Mesodermal cell (in vitro differentiated cells): ENCODE measurements around the gene MTM1.

Source experiments
- H3K27ac ChIP-seq: 2 replicates; pipeline ENCODE4 v1.7.0; 2013; ENCODE audit warnings: mild to moderate bottlenecking, low read depth, low read length, moderate library complexity; ENCODE audit not compliant: severe bottlenecking
- H3K36me3 ChIP-seq: 2 replicates; pipeline ENCODE4 v1.7.1; 2013; ENCODE audit warnings: mild to moderate bottlenecking, low read length, moderate library complexity; ENCODE audit not compliant: control insufficient read depth, insufficient read depth
- H3K4me1 ChIP-seq: one replicate; pipeline ENCODE4 v1.7.1; 2013; ENCODE audit warnings: mild to moderate bottlenecking, low read length; ENCODE audit not compliant: insufficient read depth, control insufficient read depth, poor library complexity, severe bottlenecking
- H3K4me3 ChIP-seq: 2 replicates; pipeline ENCODE4 v1.7.0; 2013; ENCODE audit warnings: low read length, control low read depth, mild to moderate bottlenecking; ENCODE audit not compliant: insufficient read depth, poor library complexity, severe bottlenecking; ENCODE audit errors: extremely low read depth
- H3K9me3 ChIP-seq: 2 replicates; pipeline ENCODE4 v1.7.1; 2013; ENCODE audit warnings: mild to moderate bottlenecking, low read length, moderate library complexity; ENCODE audit not compliant: control insufficient read depth
- WGBS, 2 experiments: methylation state at CpG; one replicate each; pipeline ENCODE4 v1.1.5; 2013; ENCODE audit warnings: missing lambda C conversion rate in 2 of 2; ENCODE audit not compliant: insufficient coverage in 2 of 2; 5-methylcytosine and 5-hydroxymethylcytosine counted together

The MTM1 gene

GRCh38 chrX:150551963-150552362 lies 16.5 kb upstream of the MTM1 start:
- Histone ChIP-seq H3K9me3 (no peaks in the 10 kb centered on the region), H3K36me3 (no peaks in the 10 kb centered on the region), H3K4me1 (no peaks in the 10 kb centered on the region), H3K27ac (no peak overlapping the region), H3K4me3 (no peak overlapping the region)
- WGBS, 2 experiments: 100% methylated on average over 3 of the region's 3 CpGs; no CpG with 5 or more reads in 1 of the 2 experiments

GRCh38 chrX:150558424-150558823 lies 10.0 kb upstream of the MTM1 start:
- H3K27ac ChIP-seq: no peak overlapping the region
- WGBS, 2 experiments: 42% methylated on average over 2 of the region's 7 CpGs; no CpG with 5 or more reads in 1 of the 2 experiments

GRCh38 chrX:150564838-150565237 lies 3.6 kb upstream of the MTM1 start:
- 33% methylated on average over 1 of the region's 3 CpGs; no CpG with 5 or more reads in 1 of the 2 experiments for WGBS, 2 experiments
- H3K4me1 ChIP-seq: peaks cover 3% of the 10 kb centered on the region
- no peaks in the 10 kb centered on the region for H3K9me3 ChIP-seq
- H3K36me3 ChIP-seq: no peaks in the 10 kb centered on the region
- no peak overlapping the region for H3K4me3 ChIP-seq
- H3K27ac ChIP-seq: no peak overlapping the region

More at GRCh38 chrX:150558424-150558823, 10.0 kb upstream of the MTM1 start:
- H3K9me3 ChIP-seq: no peaks in the 10 kb centered on the region
- no peaks in the 10 kb centered on the region for H3K36me3 ChIP-seq
- no peak overlapping the region for H3K4me3 ChIP-seq
- no peaks in the 10 kb centered on the region for H3K4me1 ChIP-seq

DNA sequence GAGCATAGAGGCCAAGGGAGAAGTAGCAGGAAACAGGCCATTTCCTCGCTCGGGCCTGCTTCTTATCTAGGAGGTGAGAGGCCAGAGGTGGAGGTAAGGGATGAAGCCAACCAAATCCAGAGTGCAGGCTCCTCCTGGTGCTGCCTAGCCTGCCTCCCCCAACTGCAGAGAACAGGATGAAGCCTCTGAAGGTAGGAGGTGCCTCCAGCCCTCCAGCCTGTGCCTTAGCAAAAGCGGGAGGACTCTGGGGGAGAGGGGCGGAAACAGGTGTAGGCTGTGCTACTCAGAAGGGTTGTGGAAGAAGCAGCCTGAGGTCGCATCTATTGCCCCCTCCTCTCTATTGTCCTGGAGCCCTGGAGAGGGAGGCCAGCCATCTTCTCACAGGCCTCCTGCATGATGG lies 2.9 kb upstream of the MTM1 start:
- no peaks in the 10 kb centered on the region for H3K9me3 ChIP-seq
- no peak overlapping the region for H3K4me3 ChIP-seq
- H3K27ac ChIP-seq: no peak overlapping the region
- H3K36me3 ChIP-seq: no peaks in the 10 kb centered on the region
- WGBS, 2 experiments: 50% methylated on average over 2 of the region's 5 CpGs; no CpG with 5 or more reads in 1 of the 2 experiments
- peaks cover 7% of the 10 kb centered on the region for H3K4me1 ChIP-seq

DNA sequence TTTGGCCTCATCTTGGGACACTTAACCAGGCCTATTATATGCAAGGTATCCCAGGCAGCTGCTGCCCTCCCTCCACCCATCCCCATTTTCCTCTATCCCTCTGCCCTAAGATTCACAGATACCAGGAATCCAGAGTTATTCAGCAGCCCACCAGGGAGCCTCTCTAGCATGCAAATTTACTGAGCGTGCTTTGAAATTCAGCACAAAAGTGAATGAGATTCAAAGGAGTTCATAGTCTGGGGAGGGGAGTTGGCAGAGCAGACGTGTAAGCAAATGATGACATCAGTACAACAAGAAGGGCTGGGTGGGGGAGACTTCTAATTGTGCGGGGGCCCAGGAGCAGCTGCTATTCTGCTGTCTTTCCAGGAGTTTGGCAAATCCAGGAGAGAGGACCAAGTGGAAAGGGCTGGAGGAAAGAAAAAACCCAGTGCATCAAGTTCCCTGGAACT lies 1.7 kb upstream of the MTM1 start:
- 0 to 31% methylated on average over 1 to 2 of the region's 3 CpGs for WGBS, 2 experiments
- H3K4me1 ChIP-seq: peaks cover 7% of the 10 kb centered on the region

GRCh38 chrX:150567645-150568319 lies 639 bp upstream of the MTM1 start:
- H3K4me3 ChIP-seq: no peak overlapping the region
- 85 to 96% methylated on average over 4 to 8 of the region's 23 CpGs for WGBS, 2 experiments
- no peak overlapping the region for H3K27ac ChIP-seq

More for the DNA sequence above, 1.7 kb upstream of the MTM1 start:
- H3K36me3 ChIP-seq: no peaks in the 10 kb centered on the region
- no peak overlapping the region for H3K4me3 ChIP-seq
- no peak overlapping the region for H3K27ac ChIP-seq
- no peaks in the 10 kb centered on the region for H3K9me3 ChIP-seq

GRCh38 chrX:150569155-150569477 lies 695 bp downstream of the MTM1 start:
- Histone ChIP-seq H3K27ac (peak overlapping the region; percentile 10), H3K4me3 (peak overlapping the region; percentile 58), H3K9me3 (no peaks in the 10 kb centered on the region), H3K4me1 (peaks cover 7% of the 10 kb centered on the region), H3K36me3 (no peaks in the 10 kb centered on the region)
- 3 to 8% methylated on average over 4 to 8 of the region's 17 CpGs for WGBS, 2 experiments

More at GRCh38 chrX:150567645-150568319, 639 bp upstream of the MTM1 start:
- Histone ChIP-seq H3K9me3 (no peaks in the 10 kb centered on the region), H3K36me3 (no peaks in the 10 kb centered on the region), H3K4me1 (peaks cover 7% of the 10 kb centered on the region)

GRCh38 chrX:150570512-150570911 lies 2.1 kb downstream of the MTM1 start:
- H3K27ac ChIP-seq: no peak overlapping the region
- H3K4me3 ChIP-seq: no peak overlapping the region
- no peaks in the 10 kb centered on the region for H3K9me3 ChIP-seq
- H3K36me3 ChIP-seq: no peaks in the 10 kb centered on the region
- WGBS, 2 experiments: no CpG with 5 or more reads among the region's 3 CpGs
- peaks cover 12% of the 10 kb centered on the region for H3K4me1 ChIP-seq

GRCh38 chrX:150572206-150572605 lies 3.8 kb downstream of the MTM1 start:
- Histone ChIP-seq H3K27ac (no peak overlapping the region), H3K9me3 (no peaks in the 10 kb centered on the region), H3K4me1 (peaks cover 16% of the 10 kb centered on the region), H3K4me3 (no peak overlapping the region), H3K36me3 (no peaks in the 10 kb centered on the region)
- 67% methylated on average over 1 of the region's 1 CpG; no CpG with 5 or more reads in 1 of the 2 experiments for WGBS, 2 experiments

DNA sequence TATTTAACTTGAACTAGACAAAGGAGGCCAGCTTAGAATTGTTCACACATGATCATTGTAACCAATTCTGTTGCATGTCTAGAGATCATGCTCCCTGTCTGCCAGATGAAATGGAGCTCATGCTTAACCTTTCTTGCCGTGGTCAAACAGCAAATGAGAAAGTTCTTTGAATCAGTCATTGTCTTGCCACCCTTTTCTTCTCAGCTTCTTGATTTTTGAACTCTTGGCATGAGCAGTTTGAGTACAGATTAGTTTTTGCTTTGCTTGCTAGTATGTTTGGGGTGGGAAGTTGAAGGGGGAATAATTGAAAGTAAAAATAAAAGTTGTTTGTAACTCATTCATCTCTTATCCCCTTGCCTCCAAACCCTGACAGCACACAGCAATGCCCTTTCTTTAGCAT lies 4.7 kb downstream of the MTM1 start:
- H3K27ac ChIP-seq: no peak overlapping the region
- H3K4me3 ChIP-seq: no peak overlapping the region
- H3K4me1 ChIP-seq: peaks cover 16% of the 10 kb centered on the region
- 50 to 80% methylated on average over 1 of the region's 1 CpG for WGBS, 2 experiments
- no peaks in the 10 kb centered on the region for H3K36me3 ChIP-seq
- H3K9me3 ChIP-seq: no peaks in the 10 kb centered on the region

DNA sequence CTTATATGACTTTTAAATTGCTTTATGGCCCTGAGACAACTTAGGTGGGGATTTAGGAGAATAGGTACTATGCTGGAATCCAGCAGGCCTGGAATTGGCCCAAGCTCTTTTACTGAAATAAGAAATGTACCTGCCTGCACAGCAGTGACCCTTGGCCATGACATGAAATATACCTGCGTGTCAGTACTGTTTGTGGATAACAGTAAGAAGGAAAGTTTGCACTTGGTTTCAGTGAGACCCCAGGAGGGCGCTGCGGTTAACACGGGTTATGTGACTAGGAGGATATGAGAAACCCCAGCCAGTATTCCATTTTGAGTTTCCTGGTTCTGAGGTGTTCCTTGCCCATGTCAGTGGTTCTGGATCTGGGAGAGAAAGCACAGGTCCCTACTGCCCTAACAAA lies 5.3 kb downstream of the MTM1 start:
- H3K36me3 ChIP-seq: no peaks in the 10 kb centered on the region
- 43 to 75% methylated on average over 1 of the region's 4 CpGs for WGBS, 2 experiments
- peaks cover 16% of the 10 kb centered on the region for H3K4me1 ChIP-seq
- H3K27ac ChIP-seq: no peak overlapping the region
- H3K9me3 ChIP-seq: no peaks in the 10 kb centered on the region
- no peak overlapping the region for H3K4me3 ChIP-seq
